IMR-90 (cell line): ENCODE data around the gene DPYD. TPM values are rescaled to one million over a fixed set of nuclear protein-coding genes. Genes with fewer than 3 reads are reported as not detected.

Experiments
- ATAC-seq: fragments of 200-7000 bp; cut with Tn5 transposase; 2 replicates; pipeline ENCODE4 v1.9.1; 2020; ENCODE audit warnings: low read depth, mild to moderate bottlenecking, moderate library complexity
- BruUV-seq: library from RNA; stranded (reverse); fragments of 400-500 nt; replicated peaks from 2 replicates; lab custom pipeline; 2021; lab: Mats Ljungman, UMichigan
- CTCF ChIA-PET: fragments of 300-600 bp; formaldehyde crosslinking; extraction: SDS; loops from one replicate; lab custom pipeline; 2021; ENCODE audit warnings: antibody characterized with exemption; lab: Yijun Ruan, JAX
- POLR2A ChIA-PET: fragments of 300-600 bp; sonication (Branson Sonifier 250); formaldehyde crosslinking; loops from one replicate; lab custom pipeline; 2022; ENCODE audit warnings: antibody characterized with exemption; ENCODE audit not compliant: unreplicated experiment; lab: Charles Lee
- DNase-seq: peaks from one replicate; pipeline ENCODE4 v3.0.0; 2013
- H2AFZ ChIP-seq: replicated peaks from 2 replicates; pipeline ENCODE3; 2013; ENCODE audit warnings: low read length, mild to moderate bottlenecking; ENCODE audit not compliant: poor library complexity
- H2AK5ac ChIP-seq: 2 replicates; pipeline ENCODE4 v1.6.1; 2013; ENCODE audit warnings: low read depth, low read length, inconsistent platforms
- H2AK9ac ChIP-seq: replicated peaks from 2 replicates; pipeline ENCODE3; 2013; ENCODE audit warnings: mild to moderate bottlenecking, low read depth, low read length, moderate library complexity; ENCODE audit not compliant: poor library complexity
- H2BK120ac ChIP-seq: 2 replicates; pipeline ENCODE4 v1.6.1; 2013; ENCODE audit warnings: low read depth, low read length, inconsistent platforms
- H2BK15ac ChIP-seq: 3 replicates; pipeline ENCODE4 v1.6.1; 2013; ENCODE audit warnings: low read depth, low read length, inconsistent platforms
- H2BK20ac ChIP-seq: 2 replicates; pipeline ENCODE4 v1.6.1; 2013; ENCODE audit warnings: low read depth, mild to moderate bottlenecking, inconsistent platforms, low read length, moderate library complexity
- H2BK5ac ChIP-seq: 2 replicates; pipeline ENCODE4 v1.6.1; 2013; ENCODE audit warnings: mild to moderate bottlenecking, low read depth, low read length, inconsistent platforms; ENCODE audit not compliant: poor library complexity, severe bottlenecking
- H3K14ac ChIP-seq: replicated peaks from 2 replicates; pipeline ENCODE4 v1.6.1; 2013; ENCODE audit warnings: low read depth, low read length, inconsistent platforms
- H3K18ac ChIP-seq: 2 replicates; pipeline ENCODE4 v1.6.1; 2013; ENCODE audit warnings: low read depth, low read length, control low read depth
- H3K23ac ChIP-seq: 2 replicates; pipeline ENCODE4 v1.6.1; 2013; ENCODE audit warnings: low read depth, low read length, inconsistent platforms
- H3K27ac ChIP-seq: 2 replicates; pipeline ENCODE4 v1.5.1; 2013; ENCODE audit warnings: mild to moderate bottlenecking, control low read depth, low read length; ENCODE audit not compliant: insufficient read depth
- H3K27me3 ChIP-seq: 2 replicates; pipeline ENCODE4 v1.6.1; 2013; ENCODE audit warnings: low read length; ENCODE audit not compliant: control insufficient read depth, insufficient read depth
- H3K36me3 ChIP-seq: 2 replicates; pipeline ENCODE4 v1.6.1; 2013; ENCODE audit warnings: low read length, mixed read lengths; ENCODE audit not compliant: control insufficient read depth, insufficient read depth
- H3K4ac ChIP-seq: 2 replicates; pipeline ENCODE4 v1.6.1; 2013; ENCODE audit warnings: low read depth, low read length, inconsistent platforms
- H3K4me1 ChIP-seq: 2 replicates; pipeline ENCODE4 v1.6.1; 2013; ENCODE audit warnings: low read length, mixed read lengths; ENCODE audit not compliant: control insufficient read depth, insufficient read depth
- H3K4me2 ChIP-seq: 2 replicates; pipeline ENCODE4 v1.6.1; 2013; ENCODE audit warnings: low read depth, mild to moderate bottlenecking, control low read depth, low read length, moderate library complexity
- H3K4me3 ChIP-seq: 2 replicates; pipeline ENCODE4 v1.5.1; 2013; ENCODE audit warnings: low read depth, mild to moderate bottlenecking, control low read depth, low read length, moderate library complexity; ENCODE audit not compliant: insufficient read depth
- H3K56ac ChIP-seq: 2 replicates; pipeline ENCODE4 v1.6.1; 2013; ENCODE audit warnings: low read length, inconsistent platforms; ENCODE audit not compliant: insufficient read depth; ENCODE audit errors: extremely low read depth
- H3K79me1 ChIP-seq, 2 experiments: 2 replicates each; pipeline ENCODE4 v1.6.1; 2013; ENCODE audit warnings: low read length in 2 of 2, inconsistent platforms in 1 of 2, low read depth in 1 of 2
- H3K9ac ChIP-seq: 2 replicates; pipeline ENCODE4 v1.6.1; 2013; ENCODE audit warnings: low read depth, low read length, control low read depth
- H3K9me1 ChIP-seq: 2 replicates; pipeline ENCODE4 v1.6.1; 2013; ENCODE audit warnings: low read length, inconsistent platforms; ENCODE audit not compliant: insufficient read depth
- H3K9me3 ChIP-seq: 2 replicates; pipeline ENCODE4 v1.6.1; 2013; ENCODE audit warnings: low read length; ENCODE audit not compliant: control insufficient read depth, insufficient read depth
- H4K20me1 ChIP-seq: 2 replicates; pipeline ENCODE4 v1.6.1; 2013; ENCODE audit warnings: low read length, inconsistent platforms; ENCODE audit not compliant: insufficient read depth
- H4K5ac ChIP-seq: 2 replicates; pipeline ENCODE4 v1.6.1; 2013; ENCODE audit warnings: mild to moderate bottlenecking, low read depth, low read length, control low read depth
- H4K8ac ChIP-seq, 2 experiments: 2 replicates each; pipeline ENCODE4 v1.6.1; 2013; ENCODE audit warnings: low read depth in 2 of 2, low read length in 2 of 2, control low read depth in 1 of 2, inconsistent platforms in 1 of 2
- H4K91ac ChIP-seq: 2 replicates; pipeline ENCODE4 v1.6.1; 2013; ENCODE audit warnings: low read depth, low read length, inconsistent platforms; ENCODE audit not compliant: insufficient read depth
- BHLHE40 ChIP-seq: fragments of 150-350 bp; IDR thresholded peaks from 2 replicates; pipeline ENCODE4 v1.6.1; 2016; ENCODE audit warnings: mild to moderate bottlenecking, low read depth, low read length
- CEBPB ChIP-seq: IDR thresholded peaks from 2 replicates; pipeline ENCODE4 v1.6.1; 2012; ENCODE audit warnings: low read depth, low read length, improper control_type of control experiment
- CHD1 ChIP-seq: IDR thresholded peaks from 2 replicates; pipeline ENCODE4 v1.6.1; 2012; ENCODE audit warnings: low read depth, low read length, improper control_type of control experiment
- FOS ChIP-seq: fragments of 150-350 bp; IDR thresholded peaks from 2 replicates; pipeline ENCODE4 v1.6.1; 2016; ENCODE audit warnings: low read depth, low read length
- MAFK ChIP-seq: IDR thresholded peaks from 2 replicates; pipeline ENCODE4 v1.6.1; 2012; ENCODE audit warnings: low read depth, low read length, improper control_type of control experiment
- MAZ ChIP-seq: IDR thresholded peaks from 2 replicates; pipeline ENCODE4 v1.6.1; 2012; ENCODE audit warnings: low read depth, mild to moderate bottlenecking, low read length, improper control_type of control experiment, moderate library complexity, borderline replicate concordance
- MXI1 ChIP-seq: IDR thresholded peaks from 2 replicates; pipeline ENCODE4 v1.6.1; 2012; ENCODE audit warnings: low read depth, mild to moderate bottlenecking, low read length, moderate library complexity, borderline replicate concordance
- NFE2L2 ChIP-seq: fragments of 150-350 bp; IDR thresholded peaks from 2 replicates; pipeline ENCODE4 v1.6.1; 2016; ENCODE audit warnings: low read depth, mild to moderate bottlenecking, low read length
- POLR2A ChIP-seq: IDR thresholded peaks from 2 replicates; pipeline ENCODE4 v1.6.1; 2012; ENCODE audit warnings: mild to moderate bottlenecking, low read depth, low read length
- RAD21 ChIP-seq: IDR thresholded peaks from 2 replicates; pipeline ENCODE4 v1.6.1; 2012; ENCODE audit warnings: low read length, improper control_type of control experiment
- RCOR1 ChIP-seq: IDR thresholded peaks from 2 replicates; pipeline ENCODE4 v1.6.1; 2012; ENCODE audit warnings: mild to moderate bottlenecking, low read length, improper control_type of control experiment; ENCODE audit not compliant: insufficient replicate concordance
- RFX5 ChIP-seq: IDR thresholded peaks from 2 replicates; pipeline ENCODE4 v1.8.0; 2012; ENCODE audit warnings: low read depth, mild to moderate bottlenecking, low read length, moderate library complexity
- SMC3 ChIP-seq: fragments of 150-350 bp; IDR thresholded peaks from 2 replicates; pipeline ENCODE4 v1.6.1; 2016; ENCODE audit warnings: low read depth, mild to moderate bottlenecking, antibody characterized with exemption, low read length, moderate library complexity
- dilution Hi-C: fragments of 300-500 bp; cut with HindIII; formaldehyde crosslinking; loops from one replicate; pipeline ENCODE4 v1.14.3; 2018; ENCODE audit warnings: low sequenced_read_pairs; ENCODE audit not compliant: unreplicated experiment
- in situ Hi-C: fragments of 300-500 bp; cut with MboI; formaldehyde crosslinking; loops from 3 replicates; pipeline ENCODE4 v1.14.3; 2019; ENCODE audit warnings: low sequenced_read_pairs, inconsistent platforms, mixed read lengths
- intact Hi-C: fragments of 100-400 bp; cut with micrococcal nuclease; formaldehyde crosslinking; loops from 2 replicates; pipeline ENCODE4 v1.10.0; 2022
- polyA plus RNA-seq, 3 experiments: library from polyadenylated mRNA; depleted of rRNA; stranded (reverse); fragments of >200 nt; gene quantifications; 2 replicates each; pipeline ENCODE4 v1.2.3, GENCODE V29; 2012; ENCODE audit warnings: low replicate concordance in 1 of 3
- total RNA-seq: library from RNA; depleted of rRNA; stranded (reverse); fragments of >200 nt; gene quantifications from 2 replicates; pipeline ENCODE4 v1.2.3, GENCODE V29; 2012
- TF ChIP-seq, protein P1 (sequence below): fragments of 150-350 bp; IDR thresholded peaks from 2 replicates; pipeline ENCODE4 v1.6.1; 2017; ENCODE audit warnings: mild to moderate bottlenecking, antibody characterized with exemption, low read length, low read depth
- TF ChIP-seq, protein P2 (sequence below): conservative IDR thresholded peaks from 2 replicates; pipeline ENCODE4 v1.5.1; 2012; ENCODE audit warnings: mild to moderate bottlenecking, low read depth, low read length, improper control_type of control experiment
- TF ChIP-seq, protein P3 (sequence below): fragments of 150-350 bp; IDR thresholded peaks from 2 replicates; pipeline ENCODE4 v1.6.1; 2016; ENCODE audit warnings: low read depth, mild to moderate bottlenecking, low read length, moderate library complexity, borderline replicate concordance

Gene DPYD
- total and polyA plus RNA-seq, 2 of the 4 experiments (the other 2 are of a cell fraction), result 9.3 to 47.3 TPM

DNA sequence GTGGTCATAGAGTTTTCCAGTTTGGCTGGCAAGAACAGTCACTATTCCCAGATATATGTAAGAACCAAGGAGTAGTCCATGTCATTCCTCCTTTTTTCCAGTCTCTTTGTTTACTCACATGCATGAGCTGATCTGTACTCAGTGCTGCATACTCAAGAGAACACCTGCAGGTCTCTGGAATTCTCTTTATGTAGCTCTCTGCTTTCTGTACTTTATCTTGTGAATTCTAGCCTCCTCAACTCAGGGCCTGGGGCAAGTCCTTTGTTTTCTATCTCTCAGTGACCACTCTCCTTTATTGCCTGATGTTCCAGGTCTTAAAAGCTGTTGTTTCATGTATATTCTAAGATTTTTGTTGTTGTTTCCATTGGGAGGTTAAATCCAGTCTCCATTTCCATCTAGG is 478.9 kb downstream of the DPYD start:
- ATAC-seq (no peak), DNase-seq (no peak)
- Histone ChIP-seq H2AFZ (no peak overlapping the region), H3K56ac (no peak overlapping the region), H3K4me2 (no peak overlapping the region), H2BK5ac (no peak overlapping the region), H3K9me3 (no peaks in the 10 kb centered on the region), H3K23ac (no peak overlapping the region), H3K27ac (no peak overlapping the region), H2AK5ac (no peak overlapping the region), H3K4me1 (no peaks in the 10 kb centered on the region), H2AK9ac (no peak overlapping the region), H4K91ac (no peak overlapping the region), H3K4me3 (no peak overlapping the region), H3K9me1 (no peaks in the 10 kb centered on the region), H3K4ac (no peak overlapping the region), H3K36me3 (no peaks in the 10 kb centered on the region), H2BK20ac (no peak overlapping the region), H3K14ac (no peak overlapping the region), H4K8ac (no peak overlapping the region), H2BK120ac (no peak overlapping the region), H4K20me1 (no peaks in the 10 kb centered on the region), H3K79me1 (no peaks in the 10 kb centered on the region), H3K18ac (no peak overlapping the region), H3K27me3 (no peaks in the 10 kb centered on the region), H2BK15ac (no peak overlapping the region), H3K9ac (no peak overlapping the region), H4K5ac (no peak overlapping the region)
- BruUV-seq, result no TSS peak
- dilution Hi-C loops (no loop called here), in situ Hi-C loops (no loop called here), intact Hi-C loops (no loop called here)
- ChIA-PET POLR2A (no interaction called here), CTCF (no interaction called here)
- no peak for TF ChIP-seq FOS
- TF ChIP-seq CHD1, result no peak
- TF ChIP-seq MXI1, result no peak
- no peak for TF ChIP-seq RFX5
- TF ChIP-seq RAD21, result no peak
- no peak for TF ChIP-seq SMC3
- TF ChIP-seq, protein P1, sequence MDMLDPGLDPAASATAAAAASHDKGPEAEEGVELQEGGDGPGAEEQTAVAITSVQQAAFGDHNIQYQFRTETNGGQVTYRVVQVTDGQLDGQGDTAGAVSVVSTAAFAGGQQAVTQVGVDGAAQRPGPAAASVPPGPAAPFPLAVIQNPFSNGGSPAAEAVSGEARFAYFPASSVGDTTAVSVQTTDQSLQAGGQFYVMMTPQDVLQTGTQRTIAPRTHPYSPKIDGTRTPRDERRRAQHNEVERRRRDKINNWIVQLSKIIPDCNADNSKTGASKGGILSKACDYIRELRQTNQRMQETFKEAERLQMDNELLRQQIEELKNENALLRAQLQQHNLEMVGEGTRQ, result no peak
- TF ChIP-seq CEBPB, result no peak
- TF ChIP-seq, protein P2, sequence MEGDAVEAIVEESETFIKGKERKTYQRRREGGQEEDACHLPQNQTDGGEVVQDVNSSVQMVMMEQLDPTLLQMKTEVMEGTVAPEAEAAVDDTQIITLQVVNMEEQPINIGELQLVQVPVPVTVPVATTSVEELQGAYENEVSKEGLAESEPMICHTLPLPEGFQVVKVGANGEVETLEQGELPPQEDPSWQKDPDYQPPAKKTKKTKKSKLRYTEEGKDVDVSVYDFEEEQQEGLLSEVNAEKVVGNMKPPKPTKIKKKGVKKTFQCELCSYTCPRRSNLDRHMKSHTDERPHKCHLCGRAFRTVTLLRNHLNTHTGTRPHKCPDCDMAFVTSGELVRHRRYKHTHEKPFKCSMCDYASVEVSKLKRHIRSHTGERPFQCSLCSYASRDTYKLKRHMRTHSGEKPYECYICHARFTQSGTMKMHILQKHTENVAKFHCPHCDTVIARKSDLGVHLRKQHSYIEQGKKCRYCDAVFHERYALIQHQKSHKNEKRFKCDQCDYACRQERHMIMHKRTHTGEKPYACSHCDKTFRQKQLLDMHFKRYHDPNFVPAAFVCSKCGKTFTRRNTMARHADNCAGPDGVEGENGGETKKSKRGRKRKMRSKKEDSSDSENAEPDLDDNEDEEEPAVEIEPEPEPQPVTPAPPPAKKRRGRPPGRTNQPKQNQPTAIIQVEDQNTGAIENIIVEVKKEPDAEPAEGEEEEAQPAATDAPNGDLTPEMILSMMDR, result no peak
- no peak for TF ChIP-seq RCOR1
- TF ChIP-seq POLR2A, result no peak
- no peak for TF ChIP-seq BHLHE40
- TF ChIP-seq, protein P3, sequence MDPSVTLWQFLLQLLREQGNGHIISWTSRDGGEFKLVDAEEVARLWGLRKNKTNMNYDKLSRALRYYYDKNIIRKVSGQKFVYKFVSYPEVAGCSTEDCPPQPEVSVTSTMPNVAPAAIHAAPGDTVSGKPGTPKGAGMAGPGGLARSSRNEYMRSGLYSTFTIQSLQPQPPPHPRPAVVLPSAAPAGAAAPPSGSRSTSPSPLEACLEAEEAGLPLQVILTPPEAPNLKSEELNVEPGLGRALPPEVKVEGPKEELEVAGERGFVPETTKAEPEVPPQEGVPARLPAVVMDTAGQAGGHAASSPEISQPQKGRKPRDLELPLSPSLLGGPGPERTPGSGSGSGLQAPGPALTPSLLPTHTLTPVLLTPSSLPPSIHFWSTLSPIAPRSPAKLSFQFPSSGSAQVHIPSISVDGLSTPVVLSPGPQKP, result no peak
- no peak for TF ChIP-seq MAFK
- TF ChIP-seq NFE2L2, result no peak
- no peak for TF ChIP-seq MAZ
